Measurements from ENCODE around the gene CENPP.

The CENPP gene

DNA sequence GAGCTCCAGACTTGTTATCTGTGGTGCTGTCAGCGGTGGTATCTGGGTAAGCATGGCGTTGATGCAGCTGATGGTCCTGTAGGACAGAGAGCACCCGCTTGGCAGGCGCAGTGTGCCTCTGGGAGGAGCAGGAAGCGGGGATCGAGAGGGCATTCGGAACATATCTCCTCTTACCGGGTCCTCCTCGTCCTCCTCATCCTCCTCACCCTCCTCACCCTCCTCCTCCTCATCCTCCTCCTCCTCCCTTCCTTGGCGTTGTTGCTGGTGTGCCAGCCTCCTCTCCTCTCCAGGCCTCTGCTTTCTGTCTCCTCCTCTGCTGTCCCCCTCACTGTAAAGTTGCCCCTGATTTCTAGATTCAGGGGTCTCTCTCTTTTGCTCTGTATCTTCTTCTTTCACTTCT is 188.9 kb downstream of the CENPP start:
- TF ChIP-seq GATA2 (IDR thresholded peaks at IDR 0.05; ENCODE audit: low read depth, low read length): no peak

DNA sequence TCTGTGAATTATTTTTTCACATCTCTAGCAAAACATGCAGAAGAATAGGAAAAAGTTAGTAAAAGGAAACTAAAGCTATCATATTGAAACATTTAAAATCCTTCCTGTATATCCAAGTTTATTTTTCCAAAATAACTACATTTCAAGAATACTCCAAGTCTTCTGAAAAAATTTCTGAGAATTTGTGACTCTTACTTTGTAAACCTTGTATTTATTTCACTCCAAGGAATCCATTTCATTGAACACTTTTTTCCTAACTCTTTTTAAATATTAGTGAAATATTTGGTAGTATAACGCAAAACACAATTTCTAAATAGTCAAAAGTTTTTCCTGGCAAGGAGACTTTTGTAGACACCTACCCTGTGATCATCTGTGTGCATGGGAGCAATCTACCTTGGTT is 190.8 kb downstream of the CENPP start:
- TF ChIP-seq GATA3 (IDR thresholded peaks at IDR 0.05; ENCODE audit: low read depth, low read length): no peak
- TF ChIP-seq GATA2 (IDR thresholded peaks at IDR 0.05; ENCODE audit: low read depth, low read length): no peak

DNA sequence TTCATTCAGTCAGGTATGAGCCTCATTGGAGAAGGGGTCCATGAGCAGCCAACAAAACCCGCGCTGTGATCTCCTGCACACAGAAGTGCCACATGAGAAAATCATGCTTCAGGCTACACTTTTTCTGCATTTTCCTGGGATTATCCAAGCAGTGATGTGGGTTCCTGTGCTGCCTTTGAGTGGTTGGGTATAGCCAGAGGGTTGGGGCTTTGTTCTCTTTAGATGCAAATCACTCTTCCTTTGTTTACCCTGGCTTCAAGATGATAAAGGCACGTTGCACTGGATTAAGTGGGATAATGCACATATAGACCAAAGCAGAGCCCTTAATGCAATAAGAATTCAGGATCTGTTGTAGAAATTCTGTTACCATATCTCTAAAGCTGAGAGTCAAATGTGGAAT is 191.3 kb downstream of the CENPP start:
- TF ChIP-seq GATA3 (IDR thresholded peaks at IDR 0.05; ENCODE audit: low read depth, low read length): no peak
- TF ChIP-seq GATA2 (IDR thresholded peaks at IDR 0.05; ENCODE audit: low read depth, low read length): no peak

GRCh38 chr9:92518199-92518598 is 192.4 kb downstream of the CENPP start:
- TF ChIP-seq GATA3 (IDR thresholded peaks at IDR 0.05; ENCODE audit: low read depth, low read length) (no peak), GATA2 (IDR thresholded peaks at IDR 0.05; ENCODE audit: low read depth, low read length) (no peak)

DNA sequence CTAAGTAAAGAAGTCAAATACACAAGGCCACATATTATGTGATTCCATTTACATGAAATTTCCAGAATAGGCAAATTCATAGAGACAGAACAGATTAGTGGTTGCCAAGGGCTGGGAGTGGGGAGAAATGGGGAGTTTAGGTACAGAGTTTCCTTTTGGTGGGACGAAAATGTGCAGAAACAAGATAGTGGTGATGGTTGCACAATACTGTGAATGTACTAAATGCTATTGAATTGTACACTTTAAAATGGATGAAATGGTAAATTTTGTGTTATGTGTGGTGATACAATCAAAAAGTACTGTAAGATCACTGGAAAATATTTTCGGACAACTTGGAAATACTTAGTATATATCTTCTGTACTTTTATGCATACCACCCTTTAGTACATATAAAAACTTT is 195.1 kb downstream of the CENPP start:
- TF ChIP-seq GATA3 (IDR thresholded peaks at IDR 0.05; ENCODE audit: low read depth, low read length) (no peak), GATA2 (IDR thresholded peaks at IDR 0.05; ENCODE audit: low read depth, low read length) (no peak)

GRCh38 chr9:92522983-92523970 is 197.5 kb downstream of the CENPP start:
- TF ChIP-seq GATA2 (IDR thresholded peaks at IDR 0.05; ENCODE audit: low read depth, low read length) (no peak), GATA3 (IDR thresholded peaks at IDR 0.05; ENCODE audit: low read depth, low read length) (no peak)

DNA sequence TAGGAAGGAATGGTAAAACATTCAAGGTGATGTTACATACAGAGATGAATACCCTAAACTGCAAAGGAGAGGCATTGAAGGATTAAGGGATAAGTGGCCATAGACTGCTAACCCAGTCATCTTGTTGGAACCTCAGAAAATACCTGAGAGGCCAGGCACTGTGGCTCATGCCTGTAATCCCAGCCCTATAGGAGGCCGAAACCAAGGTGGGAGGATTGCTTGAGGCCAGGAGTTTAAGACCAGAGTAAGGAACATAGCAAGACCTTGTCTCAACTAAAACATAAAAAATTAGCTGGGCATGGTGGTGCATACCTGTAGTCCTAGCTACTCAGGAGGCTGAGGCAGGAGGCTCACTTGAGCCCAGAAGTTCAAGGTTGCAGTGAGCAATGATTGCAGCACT is 199.1 kb downstream of the CENPP start:
- TF ChIP-seq GATA3 (IDR thresholded peaks at IDR 0.05; ENCODE audit: low read depth, low read length): no peak
- TF ChIP-seq GATA2 (IDR thresholded peaks at IDR 0.05; ENCODE audit: low read depth, low read length): no peak

DNA sequence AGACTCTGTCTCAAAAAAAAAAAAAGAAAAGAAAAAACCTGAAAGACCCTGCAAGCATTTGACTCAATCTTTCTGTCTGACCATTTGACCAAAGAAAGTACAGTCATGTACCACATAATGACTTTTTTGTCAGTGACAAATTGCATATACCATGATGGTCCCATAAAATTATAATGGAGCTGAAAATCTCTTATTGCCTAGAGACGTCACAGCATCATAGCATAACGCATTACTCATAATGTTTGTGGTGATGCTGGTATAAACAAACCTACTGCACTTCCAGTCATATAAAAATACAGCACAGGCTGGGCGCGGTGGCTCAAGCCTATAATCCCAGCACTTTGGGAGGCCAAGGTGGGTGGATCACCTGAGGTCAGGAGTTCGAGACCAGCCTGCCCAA is 199.6 kb downstream of the CENPP start:
- TF ChIP-seq GATA2 (IDR thresholded peaks at IDR 0.05; ENCODE audit: low read depth, low read length): no peak
- TF ChIP-seq GATA3 (IDR thresholded peaks at IDR 0.05; ENCODE audit: low read depth, low read length): no peak

- TF ChIP-seq GATA2 (IDR thresholded peaks at IDR 0.05; ENCODE audit: low read depth, low read length): no peak
- TF ChIP-seq GATA3 (IDR thresholded peaks at IDR 0.05; ENCODE audit: low read depth, low read length): no peak
Measured at GRCh38 chr9:92527291-92527828, 201.6 kb downstream of the CENPP start.

GRCh38 chr9:92527832-92528521 is 202.2 kb downstream of the CENPP start:
- no peak for TF ChIP-seq GATA2 (IDR thresholded peaks at IDR 0.05; ENCODE audit: low read depth, low read length)
- no peak for TF ChIP-seq GATA3 (IDR thresholded peaks at IDR 0.05; ENCODE audit: low read depth, low read length)

GRCh38 chr9:92528522-92528849 is 202.7 kb downstream of the CENPP start:
- no peak for TF ChIP-seq GATA3 (IDR thresholded peaks at IDR 0.05; ENCODE audit: low read depth, low read length)
- no peak for TF ChIP-seq GATA2 (IDR thresholded peaks at IDR 0.05; ENCODE audit: low read depth, low read length)

- TF ChIP-seq GATA3 (IDR thresholded peaks at IDR 0.05; ENCODE audit: low read depth, low read length): no peak
Measured at GRCh38 chr9:92529124-92529523, 203.4 kb downstream of the CENPP start.

DNA sequence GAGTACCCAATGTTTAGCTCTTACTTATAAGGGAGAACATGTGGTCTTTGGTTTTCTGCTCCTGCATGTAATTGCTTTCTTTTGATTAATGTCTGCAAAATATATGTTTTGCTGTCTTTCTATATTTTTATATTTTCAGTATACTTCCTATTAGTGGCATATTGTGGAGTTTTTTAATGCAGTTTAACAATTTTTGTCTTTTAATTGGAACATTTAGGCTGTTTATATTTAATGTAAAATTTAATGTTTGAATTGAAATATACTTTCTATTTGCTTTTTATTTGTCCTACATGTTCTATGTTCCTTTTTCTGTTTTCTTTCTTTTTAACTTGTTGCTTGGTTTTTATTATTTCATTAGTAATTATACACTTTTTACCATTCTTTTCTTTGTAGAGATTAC is 205.1 kb downstream of the CENPP start:
- no peak for TF ChIP-seq GATA2 (IDR thresholded peaks at IDR 0.05; ENCODE audit: low read depth, low read length)
- TF ChIP-seq GATA3 (IDR thresholded peaks at IDR 0.05; ENCODE audit: low read depth, low read length): no peak

GRCh38 chr9:92534204-92534603 is 208.5 kb downstream of the CENPP start:
- TF ChIP-seq GATA3 (IDR thresholded peaks at IDR 0.05; ENCODE audit: low read depth, low read length) (no peak), GATA2 (IDR thresholded peaks at IDR 0.05; ENCODE audit: low read depth, low read length) (no peak)

- TF ChIP-seq GATA2 (IDR thresholded peaks at IDR 0.05; ENCODE audit: low read depth, low read length): no peak
- TF ChIP-seq GATA3 (IDR thresholded peaks at IDR 0.05; ENCODE audit: low read depth, low read length): no peak
Measured at GRCh38 chr9:92534674-92535073, 208.9 kb downstream of the CENPP start.

Measured in SH-SY5Y (cell line).